ENCODE data around the gene DCDC1. TPM values are rescaled to one million over a fixed set of nuclear protein-coding genes. Genes with fewer than 3 reads are reported as not detected.

Gene DCDC1
- total and polyA plus RNA-seq, 9 of the 15 experiments (the other 6 are each of a cell fraction or from before 2014, with no cell fraction given), result 0.05 to 0.18 (median 0.08) TPM; not detected in 3

DNA sequence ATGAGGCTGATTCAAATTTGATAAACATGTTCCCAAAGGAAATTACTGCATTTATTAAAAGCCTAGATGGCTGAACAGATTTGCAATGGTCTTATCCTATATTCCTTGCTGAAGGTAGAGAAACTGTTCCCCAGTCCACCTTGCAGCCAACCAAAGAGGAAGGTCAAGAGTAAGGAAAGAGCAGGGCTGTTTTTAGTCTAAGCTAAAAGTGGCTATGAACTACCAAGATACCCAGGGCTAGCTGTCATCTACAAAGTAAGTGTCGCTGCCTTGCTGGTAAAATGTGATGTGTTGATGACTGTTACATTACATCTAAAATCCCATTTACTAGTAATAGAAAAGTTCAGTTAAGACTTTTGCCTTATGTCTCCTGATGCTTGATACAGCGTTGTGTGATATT lies 493.3 kb downstream of the DCDC1 start:
- no TSS peak for BruUV-seq (replicated peaks)
- Histone ChIP-seq H3K9me3 (replicated peaks; ENCODE audit: control insufficient read depth, insufficient read depth, low read depth, low read length) (no peaks in the 10 kb centered on the region), H3K9ac (ENCODE audit: insufficient read depth in 1 of 2, low read depth in 2 of 2, low read length in 2 of 2) (no peak overlapping the region), H3K4me1 (replicated peaks in 1 of 2; ENCODE audit: control insufficient read depth in 2 of 2, insufficient read depth in 2 of 2, low read length in 2 of 2) (no peaks in the 10 kb centered on the region), H2AFZ (ENCODE audit: low read depth, low read length) (no peak overlapping the region), H3K4me2 (ENCODE audit: insufficient read depth, low read length) (no peak overlapping the region), H3K4me3 (no peak overlapping the region), H3K9me1 (ENCODE audit: control insufficient read depth, insufficient read depth, low read length) (no peaks in the 10 kb centered on the region), H3K36me3 (ENCODE audit: control insufficient read depth, insufficient read depth, low read length) (no peaks in the 10 kb centered on the region), H3K27ac (ENCODE audit: extremely low read depth, low read depth, low read length) (no peak overlapping the region), H3K27me3 (ENCODE audit: control insufficient read depth in 2 of 2, insufficient read depth in 2 of 2, low read length in 2 of 2) (no peaks in the 10 kb centered on the region), H4K20me1 (replicated peaks; ENCODE audit: control insufficient read depth, insufficient read depth, low read length) (no peaks in the 10 kb centered on the region), H3K79me2 (ENCODE audit: control insufficient read depth, insufficient read depth, low read length) (no peaks in the 10 kb centered on the region)
- intact Hi-C loops (cut with micrococcal nuclease) (no loop called here), in situ Hi-C loops (cut with MboI) (no loop called here)
- WGBS (ENCODE audit: insufficient coverage, low coverage, missing lambda C conversion rate), result 0% methylated on average over 2 of the region's 2 CpGs
- FAIRE-seq (no peak), ATAC-seq (no peak), DNase-seq (ENCODE audit: extremely low read depth in 1 of 4, low spot score in 3 of 4) (no peak)
- TF ChIP-seq, protein P1, sequence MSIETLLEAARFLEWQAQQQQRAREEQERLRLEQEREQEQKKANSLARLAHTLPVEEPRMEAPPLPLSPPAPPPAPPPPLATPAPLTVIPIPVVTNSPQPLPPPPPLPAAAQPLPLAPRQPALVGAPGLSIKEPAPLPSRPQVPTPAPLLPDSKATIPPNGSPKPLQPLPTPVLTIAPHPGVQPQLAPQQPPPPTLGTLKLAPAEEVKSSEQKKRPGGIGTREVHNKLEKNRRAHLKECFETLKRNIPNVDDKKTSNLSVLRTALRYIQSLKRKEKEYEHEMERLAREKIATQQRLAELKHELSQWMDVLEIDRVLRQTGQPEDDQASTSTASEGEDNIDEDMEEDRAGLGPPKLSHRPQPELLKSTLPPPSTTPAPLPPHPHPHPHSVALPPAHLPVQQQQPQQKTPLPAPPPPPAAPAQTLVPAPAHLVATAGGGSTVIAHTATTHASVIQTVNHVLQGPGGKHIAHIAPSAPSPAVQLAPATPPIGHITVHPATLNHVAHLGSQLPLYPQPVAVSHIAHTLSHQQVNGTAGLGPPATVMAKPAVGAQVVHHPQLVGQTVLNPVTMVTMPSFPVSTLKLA (conservative IDR thresholded peaks at IDR 0.05), result no peak
- TF ChIP-seq MEIS2 (IDR thresholded peaks at IDR 0.05; ENCODE audit: partially characterized antibody), result no peak
- no peak for TF ChIP-seq ARNT (IDR thresholded peaks at IDR 0.05)
- no peak for TF ChIP-seq ARHGAP35 (IDR thresholded peaks at IDR 0.05; ENCODE audit: partially characterized antibody)
- TF ChIP-seq NELFE (IDR thresholded peaks at IDR 0.05; ENCODE audit: insufficient read depth, insufficient read length), result no peak
- no peak for TF ChIP-seq ZKSCAN1 (IDR thresholded peaks at IDR 0.05; ENCODE audit: low read depth, low read length)
- TF ChIP-seq ZSCAN29 (IDR thresholded peaks at IDR 0.05), result no peak
- TF ChIP-seq SMARCE1 (IDR thresholded peaks at IDR 0.05), result no peak
- no peak for TF ChIP-seq MAZ (CRISPR knock-in tag; conservative IDR thresholded peaks at IDR 0.05 in 1 of 2, IDR thresholded peaks at IDR 0.05 in 1 of 2)
- no peak for TF ChIP-seq PURB (CRISPR knock-in tag; IDR thresholded peaks at IDR 0.05; ENCODE audit: low read depth)
- CTCF ChIA-PET (ENCODE audit: low intra/inter-chr PET ratio), result interaction anchor here (0.6 kb wide), 1 partner anchor 740 kb away, joined by 3 read pairs; no protein-coding TSS in a partner anchor
- POLR2A ChIA-PET, result no interaction called here

Data from K562 (cell line).